Gastroesophageal sphincter (tissue), 3 donors: ENCODE data around the gene THBS2.

ENCODE experiments used
- CTCF ChIP-seq, 4 experiments: fragments of 200-600 bp in 2 of 4; fragments of 450-650 bp in 2 of 4; sonication (generic) in 1 of 4; IDR thresholded peaks; one replicate each; pipeline ENCODE4 v1.5.1; 2017 to 2019; ENCODE audit warnings: antibody characterized with exemption in 4 of 4, mild to moderate bottlenecking in 2 of 4, moderate library complexity in 2 of 4
- EP300 ChIP-seq: sonication (generic); formaldehyde crosslinking; IDR thresholded peaks from one replicate; pipeline ENCODE4 v1.6.1; 2017; ENCODE audit warnings: antibody characterized with exemption, mild to moderate bottlenecking
- POLR2A ChIP-seq, 2 donors: fragments of 450-650 bp; IDR thresholded peaks; one replicate each; pipeline ENCODE4 v1.6.1; 2017; ENCODE audit warnings: antibody characterized with exemption in 2 of 2, mild to moderate bottlenecking in 2 of 2, moderate library complexity in 1 of 2
- POLR2AphosphoS5 ChIP-seq: sonication (generic); formaldehyde crosslinking; IDR thresholded peaks from one replicate; pipeline ENCODE4 v1.6.1; 2017; ENCODE audit warnings: antibody characterized with exemption

GRCh38 chr6:169210611-169211010, 43.0 kb downstream of the THBS2 start:
- no peak for TF ChIP-seq CTCF (IDR thresholded peaks at IDR 0.05)
- no peak for TF ChIP-seq POLR2A (IDR thresholded peaks at IDR 0.05)
- no peak for TF ChIP-seq EP300
- no peak for TF ChIP-seq POLR2AphosphoS5
